Activated naive CD4-positive, alpha-beta T cell treated with anti-CD3 and anti-CD28 coated beads, Interleukin-2, amount 50 U/mL, for 24 hours (primary cell): ENCODE data around the gene CEMP1.
A peak's percentile ranks its signal among the peaks of the same experiment; 100 is the strongest.
"Not testable (repeated sequence)": the region's sequence is repeated elsewhere in the genome, so short reads cannot be mapped to it uniquely, and the experiment has no call there.

Source experiments
- H3K27ac Mint-ChIP-seq: one replicate; pipeline ENCODE4 v1.8.0; 2021; ENCODE audit warnings: mild to moderate bottlenecking, mixed read lengths
- H3K27me3 Mint-ChIP-seq: one replicate; pipeline ENCODE4 v1.8.0; 2021; ENCODE audit warnings: mixed read lengths
- H3K36me3 Mint-ChIP-seq: one replicate; pipeline ENCODE4 v1.8.0; 2021; ENCODE audit warnings: mixed read lengths
- H3K4me1 Mint-ChIP-seq: one replicate; pipeline ENCODE4 v1.8.0; 2021; ENCODE audit warnings: mixed read lengths
- H3K4me3 Mint-ChIP-seq: one replicate; pipeline ENCODE4 v1.8.0; 2021; ENCODE audit warnings: mild to moderate bottlenecking, mixed read lengths
- H3K9me3 Mint-ChIP-seq: one replicate; pipeline ENCODE4 v1.8.0; 2021; ENCODE audit warnings: mixed read lengths

CEMP1 gene, protein sequence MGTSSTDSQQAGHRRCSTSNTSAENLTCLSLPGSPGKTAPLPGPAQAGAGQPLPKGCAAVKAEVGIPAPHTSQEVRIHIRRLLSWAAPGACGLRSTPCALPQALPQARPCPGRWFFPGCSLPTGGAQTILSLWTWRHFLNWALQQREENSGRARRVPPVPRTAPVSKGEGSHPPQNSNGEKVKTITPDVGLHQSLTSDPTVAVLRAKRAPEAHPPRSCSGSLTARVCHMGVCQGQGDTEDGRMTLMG

DNA sequence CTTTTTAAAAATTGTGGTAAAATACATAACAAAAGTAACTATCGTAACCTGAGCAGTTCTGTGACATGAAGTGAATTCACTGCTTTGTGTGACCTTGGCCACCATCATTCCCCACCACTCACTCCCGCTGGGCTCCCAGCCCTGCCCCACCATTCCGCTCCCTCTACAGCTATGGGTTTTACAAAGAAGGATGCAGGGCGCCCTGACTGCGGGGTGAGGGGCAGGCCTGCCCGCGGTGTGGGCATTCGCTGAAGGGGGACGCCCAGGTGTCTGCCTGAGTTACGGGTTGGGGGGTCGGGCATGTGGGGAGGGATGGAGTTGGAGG lies at the start of gene CEMP1:
TSS of gene CEMP1 (minus strand) at position 38 of the 325 bp plus-strand sequence. CDS start 335 bp downstream, outside the sequence.
- Mint-ChIP-seq H3K27ac (peak within 1 kb of the TSS; percentile 97), H3K36me3 (no peaks in the 10 kb centered on the region), H3K4me3 (peak within 1 kb of the TSS; percentile 93), H3K9me3 (no peaks in the 10 kb centered on the region), H3K27me3 (no peaks in the 10 kb centered on the region), H3K4me1 (peaks cover 10% of the 10 kb centered on the region)

DNA sequence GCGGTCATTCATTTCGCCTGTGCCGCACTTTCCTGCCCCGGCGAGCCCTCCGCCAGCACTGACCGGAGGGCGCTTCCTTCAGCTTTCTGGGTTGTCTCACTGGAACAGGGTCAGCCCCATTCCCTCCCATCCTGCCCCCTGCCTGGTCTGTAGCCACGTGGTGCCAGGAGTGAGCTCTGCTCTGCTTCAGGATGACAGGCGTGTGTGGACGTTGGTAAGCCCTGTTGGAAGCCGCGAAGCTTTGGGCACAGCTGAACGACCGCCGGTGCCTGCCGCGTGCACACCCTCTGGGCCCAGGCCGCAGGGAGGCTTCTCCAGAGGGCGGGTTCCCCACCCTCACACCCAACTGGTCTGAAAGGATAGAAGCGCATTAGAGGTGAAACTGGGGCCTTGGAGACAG lies 49.6 kb upstream of the CEMP1 start:
- not testable (repeated sequence) for H3K4me3 Mint-ChIP-seq, H3K36me3 Mint-ChIP-seq, H3K4me1 Mint-ChIP-seq, H3K27me3 Mint-ChIP-seq, H3K27ac Mint-ChIP-seq, H3K9me3 Mint-ChIP-seq

DNA sequence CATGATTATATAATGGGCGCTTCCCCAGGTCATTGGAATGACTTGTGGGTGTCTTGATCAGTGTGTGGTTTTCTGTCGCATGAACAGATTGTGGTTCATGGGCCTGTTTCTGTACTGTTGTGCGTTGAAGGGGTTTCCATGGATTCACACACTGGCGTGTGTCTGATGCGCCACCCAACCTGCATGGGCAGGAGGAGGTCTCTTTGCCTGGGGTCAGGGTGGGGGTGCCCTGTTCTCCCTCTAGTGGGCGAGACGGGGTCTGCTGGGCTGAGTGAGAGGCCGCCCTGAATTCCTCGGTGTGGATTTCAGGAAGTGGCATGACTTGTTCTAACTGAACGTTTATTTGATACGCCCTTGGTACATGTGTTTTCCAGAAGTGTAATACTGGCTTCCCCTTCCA lies 48.9 kb upstream of the CEMP1 start:
- H3K4me1 Mint-ChIP-seq = not testable (repeated sequence)

DNA sequence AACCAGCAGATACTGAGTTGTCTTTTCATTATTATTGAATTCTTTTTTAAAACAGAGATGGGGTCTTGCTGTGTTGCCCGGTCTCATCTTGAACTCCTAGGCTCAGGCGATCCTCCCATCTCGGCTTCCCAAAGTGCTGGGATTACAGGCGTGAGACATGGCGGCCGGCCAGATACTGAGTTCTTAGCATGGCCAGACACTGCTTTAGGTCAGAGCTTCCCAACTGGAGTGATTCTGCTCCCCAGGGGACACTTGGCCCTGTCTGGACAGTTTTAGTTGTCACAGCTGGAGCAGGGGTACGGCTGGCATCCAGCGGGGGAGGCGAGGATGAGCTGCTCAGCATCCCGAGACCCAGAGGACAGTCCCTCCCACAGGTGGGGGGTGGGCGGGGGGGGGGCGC lies 47.7 kb upstream of the CEMP1 start:
- H3K9me3 Mint-ChIP-seq, H3K27ac Mint-ChIP-seq, H3K4me3 Mint-ChIP-seq, H3K36me3 Mint-ChIP-seq, H3K4me1 Mint-ChIP-seq, H3K27me3 Mint-ChIP-seq: not testable (repeated sequence)

More for the DNA sequence above, 48.9 kb upstream of the CEMP1 start:
- not testable (repeated sequence) for H3K4me3 Mint-ChIP-seq, H3K27me3 Mint-ChIP-seq, H3K9me3 Mint-ChIP-seq, H3K36me3 Mint-ChIP-seq, H3K27ac Mint-ChIP-seq

DNA sequence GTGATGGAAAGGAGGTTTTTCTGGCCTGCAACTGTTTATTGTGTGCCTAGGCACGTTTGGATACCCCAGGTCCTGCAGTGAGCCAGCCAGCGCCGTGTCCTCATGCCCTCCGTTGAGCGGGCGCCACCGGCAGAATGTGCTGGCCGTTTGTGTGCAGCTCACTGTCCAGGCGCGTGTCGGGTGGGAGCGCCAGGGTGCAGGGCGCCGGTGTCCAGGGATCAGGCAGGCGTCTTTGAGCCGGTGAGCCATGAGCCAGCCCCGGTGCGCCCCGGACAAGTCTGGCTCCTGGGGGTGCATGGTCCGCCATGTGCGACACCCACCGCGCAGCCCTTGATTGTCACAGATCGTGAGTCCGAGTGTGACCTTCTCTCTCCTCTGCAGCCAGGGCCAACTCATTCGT lies 45.8 kb upstream of the CEMP1 start:
- not testable (repeated sequence) for H3K9me3 Mint-ChIP-seq, H3K36me3 Mint-ChIP-seq, H3K27me3 Mint-ChIP-seq, H3K4me1 Mint-ChIP-seq, H3K27ac Mint-ChIP-seq, H3K4me3 Mint-ChIP-seq

DNA sequence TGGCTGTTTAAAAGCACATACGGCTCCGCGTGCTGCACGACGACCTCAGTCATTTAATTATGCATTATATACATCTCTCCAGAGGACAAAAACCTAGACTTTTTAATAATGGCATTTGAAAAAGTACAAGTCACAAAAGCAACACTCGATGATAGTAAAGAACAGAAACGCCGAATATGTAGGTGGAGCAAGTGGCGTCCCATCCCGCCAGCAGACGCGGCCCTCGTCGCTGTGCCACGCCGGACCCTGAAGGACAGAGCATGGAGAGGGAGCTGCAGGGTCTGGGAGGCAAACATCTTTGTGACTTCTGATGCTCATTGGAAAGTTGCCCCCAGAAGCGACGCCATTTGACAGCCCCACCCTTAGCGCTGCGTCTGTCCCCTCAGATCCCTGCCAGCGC lies 44.6 kb upstream of the CEMP1 start:
- H3K9me3 Mint-ChIP-seq, H3K27me3 Mint-ChIP-seq, H3K4me1 Mint-ChIP-seq, H3K36me3 Mint-ChIP-seq, H3K4me3 Mint-ChIP-seq, H3K27ac Mint-ChIP-seq: not testable (repeated sequence)

DNA sequence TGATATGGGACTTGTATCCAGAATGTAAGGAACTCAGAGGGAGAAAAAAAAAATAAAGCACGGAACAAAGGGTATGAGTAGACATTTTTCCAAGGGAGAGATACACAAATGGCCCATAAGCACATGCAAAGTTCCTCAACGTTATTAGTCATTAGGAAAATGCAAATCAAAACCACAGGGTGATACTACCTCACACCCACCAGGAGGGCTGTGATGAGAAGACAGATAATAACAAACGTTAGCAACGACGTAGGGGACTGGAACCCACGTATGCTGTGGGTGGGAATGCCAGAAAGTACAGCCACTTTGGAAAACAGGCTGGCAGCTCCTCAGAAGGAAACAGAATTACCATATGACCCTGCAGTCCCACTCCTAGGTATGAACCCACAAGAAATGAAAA lies 41.5 kb upstream of the CEMP1 start:
- not testable (repeated sequence) for H3K4me1 Mint-ChIP-seq, H3K36me3 Mint-ChIP-seq, H3K27me3 Mint-ChIP-seq, H3K9me3 Mint-ChIP-seq, H3K4me3 Mint-ChIP-seq, H3K27ac Mint-ChIP-seq

DNA sequence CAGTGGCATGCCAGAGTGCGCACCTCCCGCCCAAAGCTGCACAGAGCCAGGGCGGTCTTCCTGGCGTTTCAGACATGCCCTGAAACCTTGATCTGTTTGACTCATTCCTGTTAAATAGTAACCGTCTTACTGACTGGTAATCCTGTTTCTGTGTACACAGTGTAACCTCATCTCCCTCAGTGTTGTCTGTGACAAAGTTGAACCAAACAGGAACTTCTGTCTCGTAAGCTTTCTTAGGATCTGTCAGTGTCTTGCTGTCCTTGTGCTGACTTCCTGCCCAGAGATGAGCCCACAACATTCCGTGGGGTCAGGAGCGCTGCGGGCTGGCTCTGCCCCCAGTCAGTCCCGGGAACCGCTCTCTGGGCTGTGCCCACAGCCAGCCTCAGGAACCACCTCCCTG lies 37.4 kb upstream of the CEMP1 start:
- H3K9me3 Mint-ChIP-seq, H3K27me3 Mint-ChIP-seq, H3K4me3 Mint-ChIP-seq, H3K27ac Mint-ChIP-seq, H3K4me1 Mint-ChIP-seq, H3K36me3 Mint-ChIP-seq: not testable (repeated sequence)

DNA sequence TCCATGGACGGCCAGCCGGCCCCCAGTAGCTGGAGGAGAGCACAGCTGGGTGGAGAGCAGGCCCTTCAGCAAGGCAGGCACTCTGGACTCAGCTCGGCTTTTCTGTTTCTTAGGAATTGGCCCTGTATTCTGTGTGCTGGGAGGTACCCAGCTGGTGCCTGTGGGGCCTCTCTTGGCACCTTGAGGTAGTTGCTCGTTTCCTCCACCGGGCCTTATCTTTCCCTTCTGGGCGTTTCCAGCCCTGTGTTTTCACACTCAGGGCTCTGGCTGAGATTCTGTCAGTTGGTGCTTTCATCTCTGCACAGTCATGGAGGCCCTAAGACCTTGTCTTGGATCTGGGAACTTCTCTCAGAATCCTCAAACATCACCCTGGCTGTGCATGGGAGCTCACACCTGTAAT lies 36.3 kb upstream of the CEMP1 start:
- not testable (repeated sequence) for H3K36me3 Mint-ChIP-seq, H3K4me1 Mint-ChIP-seq, H3K4me3 Mint-ChIP-seq, H3K9me3 Mint-ChIP-seq, H3K27ac Mint-ChIP-seq, H3K27me3 Mint-ChIP-seq

DNA sequence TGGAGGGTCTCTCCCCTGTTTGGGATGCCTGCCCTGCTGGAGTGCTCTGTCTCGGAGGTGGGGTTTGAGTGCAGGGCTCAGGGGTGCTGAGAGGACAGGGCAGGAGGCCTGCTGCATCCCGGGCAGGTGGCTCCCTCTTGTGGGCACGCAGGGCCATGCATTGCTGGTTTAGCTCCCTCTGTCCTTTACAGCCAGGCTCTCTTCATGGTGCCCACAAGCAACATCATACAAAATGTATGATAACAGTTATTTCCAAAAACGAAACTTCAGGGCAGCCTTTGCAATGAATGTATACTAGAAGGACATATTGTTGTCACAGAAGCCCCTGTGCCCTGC lies 29.6 kb upstream of the CEMP1 start:
- H3K36me3 Mint-ChIP-seq, H3K4me3 Mint-ChIP-seq, H3K27me3 Mint-ChIP-seq, H3K4me1 Mint-ChIP-seq, H3K9me3 Mint-ChIP-seq, H3K27ac Mint-ChIP-seq: not testable (repeated sequence)

DNA sequence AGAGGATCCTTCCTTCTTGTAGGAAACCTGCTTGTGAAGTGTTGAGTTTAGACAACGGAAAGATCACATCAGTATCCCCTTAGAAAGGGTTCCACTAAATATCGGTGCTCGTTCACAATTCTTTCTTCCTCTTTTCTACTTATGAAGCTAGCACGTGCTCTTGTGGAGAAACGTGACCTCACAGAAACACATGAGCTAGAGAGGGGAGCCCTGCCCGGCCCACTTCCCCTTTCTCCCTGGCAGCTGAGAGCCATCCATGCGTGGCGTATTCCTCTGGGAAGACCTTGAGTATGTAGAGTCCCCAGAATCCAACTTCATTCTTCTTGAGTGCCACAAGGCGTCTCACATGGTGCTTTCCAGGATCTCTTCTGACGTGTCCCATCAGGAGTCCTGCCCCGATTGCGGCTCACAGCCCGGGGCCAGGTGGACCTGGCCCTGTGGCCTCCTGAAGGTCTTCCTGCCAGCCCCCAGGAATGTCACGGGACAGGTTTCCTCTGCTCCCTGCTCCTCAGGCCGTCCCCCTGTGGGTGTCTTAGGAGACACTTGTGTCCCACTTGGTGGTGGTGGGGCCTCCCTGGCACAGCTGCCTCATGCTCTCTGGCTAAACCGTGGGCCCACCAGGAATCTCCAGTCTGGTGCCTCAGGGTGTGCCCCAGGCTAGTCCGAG lies 29.1 kb upstream of the CEMP1 start:
- H3K4me1 Mint-ChIP-seq, H3K4me3 Mint-ChIP-seq, H3K27ac Mint-ChIP-seq, H3K27me3 Mint-ChIP-seq, H3K36me3 Mint-ChIP-seq, H3K9me3 Mint-ChIP-seq: not testable (repeated sequence)

DNA sequence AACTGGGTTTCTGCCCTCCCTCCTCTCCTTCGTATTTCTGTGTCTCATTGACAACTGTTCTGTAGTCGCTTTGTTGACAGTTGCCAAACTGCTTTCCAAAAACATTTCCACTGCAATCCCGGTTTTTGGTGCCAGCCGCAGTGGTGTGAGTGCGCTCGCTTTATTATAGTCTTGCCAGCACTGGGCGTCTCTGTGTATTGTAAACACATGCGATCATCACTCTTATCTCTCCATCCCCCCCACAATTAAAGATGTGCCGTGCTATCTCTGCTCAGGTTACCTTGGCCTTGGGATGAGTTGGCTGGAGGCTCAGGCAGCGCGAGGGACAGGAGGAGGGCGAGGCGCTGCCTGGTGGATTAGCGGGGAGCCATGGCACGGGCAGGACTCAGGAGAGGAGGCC lies 25.9 kb upstream of the CEMP1 start:
- H3K9me3 Mint-ChIP-seq, H3K4me1 Mint-ChIP-seq, H3K27me3 Mint-ChIP-seq, H3K27ac Mint-ChIP-seq, H3K4me3 Mint-ChIP-seq, H3K36me3 Mint-ChIP-seq: not testable (repeated sequence)

DNA sequence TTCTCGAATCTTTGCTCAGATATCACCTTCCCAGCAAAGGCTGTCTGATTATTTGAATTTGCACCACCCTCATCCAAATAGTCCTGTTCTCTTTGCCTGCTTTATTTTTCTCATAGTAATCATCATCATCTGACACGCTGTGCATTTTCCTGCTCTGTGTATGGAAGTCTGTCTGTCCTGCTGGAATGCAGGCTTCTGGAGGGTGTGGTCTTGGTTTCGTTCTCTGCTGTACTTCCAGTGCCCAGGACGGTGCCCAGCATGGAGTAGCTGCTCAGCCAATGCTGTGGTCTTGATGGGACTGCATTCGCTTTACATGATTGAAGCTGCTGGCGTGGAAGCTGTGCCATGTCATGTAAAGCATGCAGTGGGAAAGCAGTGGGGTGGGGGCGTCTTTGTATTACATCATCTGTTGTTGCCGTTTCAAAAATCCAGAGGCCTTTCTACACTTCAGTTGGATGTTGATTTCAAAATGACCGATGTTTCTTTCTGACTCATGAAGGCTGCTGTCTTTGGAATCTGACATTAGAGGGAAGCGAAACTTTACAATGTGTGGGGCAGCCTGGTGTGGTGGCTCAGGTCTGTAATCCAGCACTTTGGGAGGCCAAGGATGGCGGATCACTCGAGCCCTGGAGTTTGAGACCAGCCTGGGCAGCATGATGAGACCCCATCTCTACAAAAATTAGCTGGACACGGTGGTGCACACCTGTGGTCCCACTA lies 23.7 kb upstream of the CEMP1 start:
- not testable (repeated sequence) for H3K4me3 Mint-ChIP-seq, H3K36me3 Mint-ChIP-seq, H3K4me1 Mint-ChIP-seq, H3K9me3 Mint-ChIP-seq, H3K27me3 Mint-ChIP-seq, H3K27ac Mint-ChIP-seq

DNA sequence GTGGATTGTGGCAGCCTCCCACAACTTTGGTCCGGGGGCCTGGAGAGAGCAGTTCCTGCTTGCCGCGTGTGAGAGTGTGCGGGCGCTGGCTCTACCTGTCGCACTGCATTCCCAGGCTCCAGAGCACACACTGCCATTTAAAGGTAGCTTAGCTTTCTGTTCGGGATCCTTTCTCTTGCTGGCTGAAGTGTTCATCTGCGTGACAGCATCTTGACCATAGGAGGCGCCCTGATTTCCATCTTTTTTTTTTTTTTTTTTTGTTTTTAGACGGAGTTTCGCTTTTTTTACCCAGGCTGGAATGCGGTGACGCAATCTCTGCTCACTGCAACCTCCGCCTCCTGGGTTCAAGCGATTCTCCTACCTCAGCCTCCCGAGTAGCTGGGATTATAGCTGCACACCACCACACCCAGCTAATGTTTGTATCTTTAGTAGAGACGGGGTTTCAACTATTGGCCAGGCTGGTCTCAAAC lies 20.2 kb upstream of the CEMP1 start:
- H3K27me3 Mint-ChIP-seq, H3K4me1 Mint-ChIP-seq: not testable (repeated sequence)

DNA sequence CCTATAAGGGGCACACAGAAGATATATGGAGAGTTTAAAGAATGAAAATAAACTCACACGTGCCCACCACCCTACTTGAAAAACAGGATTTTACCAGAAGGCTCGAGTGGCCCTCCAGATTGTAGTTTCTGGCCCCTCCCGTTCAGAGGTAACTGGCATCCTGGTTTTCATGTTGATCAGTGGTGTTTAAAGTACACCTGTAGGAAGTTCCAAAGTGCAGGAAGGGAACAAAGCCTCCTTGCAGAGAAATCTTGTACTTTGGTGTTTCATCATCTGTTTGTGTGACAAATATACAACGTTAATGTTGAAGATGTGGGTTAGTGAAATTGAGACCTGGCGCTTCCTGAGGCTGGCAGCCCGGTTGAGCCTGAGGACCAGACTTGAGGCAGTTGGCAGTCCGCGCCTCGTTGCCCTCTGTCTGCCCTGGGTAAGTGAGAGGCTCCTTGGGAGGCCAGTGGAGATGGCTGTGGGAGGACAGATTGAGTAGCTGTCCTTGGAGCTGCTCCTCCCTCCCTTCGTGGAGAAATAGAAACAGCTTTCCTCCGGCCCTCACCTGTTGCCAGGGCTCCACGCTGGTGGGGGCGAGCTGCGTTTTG lies 19.2 kb upstream of the CEMP1 start:
- H3K4me3 Mint-ChIP-seq, H3K27ac Mint-ChIP-seq, H3K36me3 Mint-ChIP-seq, H3K27me3 Mint-ChIP-seq, H3K4me1 Mint-ChIP-seq, H3K9me3 Mint-ChIP-seq: not testable (repeated sequence)

More for the DNA sequence above, 20.2 kb upstream of the CEMP1 start:
- not testable (repeated sequence) for H3K4me3 Mint-ChIP-seq, H3K9me3 Mint-ChIP-seq, H3K27ac Mint-ChIP-seq, H3K36me3 Mint-ChIP-seq

DNA sequence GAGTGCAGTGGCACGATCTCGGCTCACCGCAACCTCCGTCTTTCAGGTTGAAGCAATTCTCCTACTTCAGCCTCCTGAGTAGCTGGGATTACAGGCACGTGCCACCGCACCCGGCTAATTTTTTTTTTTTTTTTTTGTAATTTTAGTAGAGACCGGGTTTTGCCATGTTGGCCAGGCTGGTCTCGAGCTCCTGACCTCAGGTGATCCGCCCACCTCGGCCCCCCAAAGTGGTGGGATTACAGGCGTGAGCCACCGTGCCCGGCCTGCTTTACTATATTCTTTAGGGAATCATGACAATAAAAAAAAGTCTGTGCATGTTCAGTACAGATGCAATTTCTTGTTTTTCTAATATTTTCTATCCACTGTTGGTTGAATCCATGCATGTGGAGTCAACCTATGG lies 12.6 kb upstream of the CEMP1 start:
- not testable (repeated sequence) for H3K9me3 Mint-ChIP-seq, H3K27ac Mint-ChIP-seq, H3K36me3 Mint-ChIP-seq, H3K4me3 Mint-ChIP-seq, H3K27me3 Mint-ChIP-seq
- peaks cover 37% of the 10 kb centered on the region for H3K4me1 Mint-ChIP-seq

DNA sequence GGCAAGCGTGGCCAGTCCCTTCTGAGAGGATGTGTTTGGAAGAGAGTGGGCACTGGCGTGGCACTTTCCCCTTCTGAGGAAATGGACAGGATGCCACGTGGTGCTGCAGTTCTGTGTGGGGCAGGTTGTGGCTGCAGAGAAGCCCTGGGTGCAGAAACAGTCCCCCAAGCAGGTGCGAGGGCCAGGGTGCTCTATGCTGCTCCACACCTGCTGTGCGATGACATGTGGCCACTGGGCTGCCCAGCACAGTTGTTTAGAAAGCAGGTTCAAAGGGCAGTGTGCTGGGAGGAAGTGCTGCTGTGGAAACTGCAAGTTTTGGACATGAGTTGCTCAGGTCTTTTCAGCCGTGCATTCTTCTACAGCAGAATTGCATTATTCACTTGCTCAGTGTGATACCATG lies 10.2 kb upstream of the CEMP1 start:
- H3K9me3 Mint-ChIP-seq, H3K36me3 Mint-ChIP-seq, H3K27me3 Mint-ChIP-seq, H3K27ac Mint-ChIP-seq: not testable (repeated sequence)
- H3K4me3 Mint-ChIP-seq = peak overlapping the region; percentile 23
- peaks cover 45% of the 10 kb centered on the region for H3K4me1 Mint-ChIP-seq
